HL-60 (cell line): Measurements from ENCODE around the gene NSRP1.

ENCODE experiments used
- POLR2AphosphoS5 ChIP-seq: IDR thresholded peaks from 2 replicates; pipeline ENCODE4 v1.6.1; 2012; ENCODE audit warnings: low read depth
- TF ChIP-seq, protein P1 (sequence below): IDR thresholded peaks from one replicate; pipeline ENCODE4 v1.5.1; 2011; ENCODE audit warnings: low read length, control low read depth, inconsistent platforms; ENCODE audit not compliant: insufficient read depth
- TF ChIP-seq, protein P2 (sequence below): IDR thresholded peaks from 2 replicates; pipeline ENCODE4 v1.6.1; 2012; ENCODE audit warnings: low read depth; ENCODE audit not compliant: insufficient replicate concordance

DNA sequence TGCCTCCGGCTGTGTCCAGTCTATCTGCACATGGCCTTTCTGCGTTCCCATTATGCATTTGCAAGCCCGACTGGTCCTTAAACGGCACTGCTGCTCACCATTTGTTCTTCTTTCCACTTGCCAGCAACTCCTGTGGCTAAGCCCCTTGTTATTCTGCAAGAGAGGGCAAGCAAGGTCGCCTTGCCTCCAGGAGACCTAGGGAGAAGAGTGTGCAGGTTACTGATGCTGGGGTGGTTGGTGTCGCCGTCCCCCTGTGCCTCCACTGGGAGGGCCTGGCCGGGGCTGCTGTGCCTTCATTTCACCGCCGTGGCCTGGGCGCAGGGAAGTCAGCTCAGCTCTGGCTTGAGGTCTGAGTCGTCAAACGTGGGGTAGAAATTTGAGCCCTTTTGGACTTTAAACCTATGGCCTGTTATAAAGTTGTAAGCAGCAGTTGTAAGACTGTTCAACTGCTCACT, 106.1 kb downstream of the NSRP1 start:
- TF ChIP-seq, protein P1, sequence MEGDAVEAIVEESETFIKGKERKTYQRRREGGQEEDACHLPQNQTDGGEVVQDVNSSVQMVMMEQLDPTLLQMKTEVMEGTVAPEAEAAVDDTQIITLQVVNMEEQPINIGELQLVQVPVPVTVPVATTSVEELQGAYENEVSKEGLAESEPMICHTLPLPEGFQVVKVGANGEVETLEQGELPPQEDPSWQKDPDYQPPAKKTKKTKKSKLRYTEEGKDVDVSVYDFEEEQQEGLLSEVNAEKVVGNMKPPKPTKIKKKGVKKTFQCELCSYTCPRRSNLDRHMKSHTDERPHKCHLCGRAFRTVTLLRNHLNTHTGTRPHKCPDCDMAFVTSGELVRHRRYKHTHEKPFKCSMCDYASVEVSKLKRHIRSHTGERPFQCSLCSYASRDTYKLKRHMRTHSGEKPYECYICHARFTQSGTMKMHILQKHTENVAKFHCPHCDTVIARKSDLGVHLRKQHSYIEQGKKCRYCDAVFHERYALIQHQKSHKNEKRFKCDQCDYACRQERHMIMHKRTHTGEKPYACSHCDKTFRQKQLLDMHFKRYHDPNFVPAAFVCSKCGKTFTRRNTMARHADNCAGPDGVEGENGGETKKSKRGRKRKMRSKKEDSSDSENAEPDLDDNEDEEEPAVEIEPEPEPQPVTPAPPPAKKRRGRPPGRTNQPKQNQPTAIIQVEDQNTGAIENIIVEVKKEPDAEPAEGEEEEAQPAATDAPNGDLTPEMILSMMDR, result no peak
- TF ChIP-seq POLR2AphosphoS5, result no peak
- TF ChIP-seq, protein P2, sequence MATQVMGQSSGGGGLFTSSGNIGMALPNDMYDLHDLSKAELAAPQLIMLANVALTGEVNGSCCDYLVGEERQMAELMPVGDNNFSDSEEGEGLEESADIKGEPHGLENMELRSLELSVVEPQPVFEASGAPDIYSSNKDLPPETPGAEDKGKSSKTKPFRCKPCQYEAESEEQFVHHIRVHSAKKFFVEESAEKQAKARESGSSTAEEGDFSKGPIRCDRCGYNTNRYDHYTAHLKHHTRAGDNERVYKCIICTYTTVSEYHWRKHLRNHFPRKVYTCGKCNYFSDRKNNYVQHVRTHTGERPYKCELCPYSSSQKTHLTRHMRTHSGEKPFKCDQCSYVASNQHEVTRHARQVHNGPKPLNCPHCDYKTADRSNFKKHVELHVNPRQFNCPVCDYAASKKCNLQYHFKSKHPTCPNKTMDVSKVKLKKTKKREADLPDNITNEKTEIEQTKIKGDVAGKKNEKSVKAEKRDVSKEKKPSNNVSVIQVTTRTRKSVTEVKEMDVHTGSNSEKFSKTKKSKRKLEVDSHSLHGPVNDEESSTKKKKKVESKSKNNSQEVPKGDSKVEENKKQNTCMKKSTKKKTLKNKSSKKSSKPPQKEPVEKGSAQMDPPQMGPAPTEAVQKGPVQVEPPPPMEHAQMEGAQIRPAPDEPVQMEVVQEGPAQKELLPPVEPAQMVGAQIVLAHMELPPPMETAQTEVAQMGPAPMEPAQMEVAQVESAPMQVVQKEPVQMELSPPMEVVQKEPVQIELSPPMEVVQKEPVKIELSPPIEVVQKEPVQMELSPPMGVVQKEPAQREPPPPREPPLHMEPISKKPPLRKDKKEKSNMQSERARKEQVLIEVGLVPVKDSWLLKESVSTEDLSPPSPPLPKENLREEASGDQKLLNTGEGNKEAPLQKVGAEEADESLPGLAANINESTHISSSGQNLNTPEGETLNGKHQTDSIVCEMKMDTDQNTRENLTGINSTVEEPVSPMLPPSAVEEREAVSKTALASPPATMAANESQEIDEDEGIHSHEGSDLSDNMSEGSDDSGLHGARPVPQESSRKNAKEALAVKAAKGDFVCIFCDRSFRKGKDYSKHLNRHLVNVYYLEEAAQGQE, result no peak
